Stimulated activated CD4-positive, alpha-beta T cell treated with anti-CD3 and anti-CD28 coated beads, Interleukin-4, amount 100 ng/mL, for 24 hours (primary cell): ENCODE data around the gene VSTM5.
"Not testable (repeated sequence)": the region's sequence is repeated elsewhere in the genome, so short reads cannot be mapped to it uniquely, and the experiment has no call there.

ENCODE experiments used
- DNase-seq: peaks from one replicate; pipeline ENCODE4 v3.0.0-alpha.2; 2020

VSTM5 gene

GRCh38 chr11:93850594-93851018 lies at the start of gene VSTM5:
Gene VSTM5 (minus strand): TSS chr11:93850618. CDS start chr11:93850502, 116 bp downstream.
- no peak for DNase-seq

- peak; percentile 8 for DNase-seq
These were observed 44.9 kb upstream of the VSTM5 start for GRCh38 chr11:93895106-93895862.

GRCh38 chr11:93890391-93891051 lies 40.1 kb upstream of the VSTM5 start:
- no peak for DNase-seq

GRCh38 chr11:93887111-93887510 lies 36.7 kb upstream of the VSTM5 start:
- DNase-seq = no peak

GRCh38 chr11:93879114-93879513 lies 28.7 kb upstream of the VSTM5 start:
- not testable (repeated sequence) for DNase-seq

- DNase-seq = no peak
These were observed 25.2 kb upstream of the VSTM5 start for GRCh38 chr11:93875637-93876036.

- DNase-seq = no peak
These were observed 21.1 kb upstream of the VSTM5 start for GRCh38 chr11:93871526-93871925.

- DNase-seq = no peak
These were observed 20.2 kb upstream of the VSTM5 start for GRCh38 chr11:93870616-93871015.

- DNase-seq = no peak
These were observed 19.4 kb upstream of the VSTM5 start for GRCh38 chr11:93869830-93870229.

- DNase-seq = not testable (repeated sequence)
These were observed 18.0 kb upstream of the VSTM5 start for GRCh38 chr11:93868404-93868803.

- DNase-seq = no peak
These were observed 11.4 kb upstream of the VSTM5 start for GRCh38 chr11:93861808-93862207.

- DNase-seq = no peak
These were observed 7.8 kb upstream of the VSTM5 start for GRCh38 chr11:93858121-93858775.

GRCh38 chr11:93857413-93858120 lies 7.1 kb upstream of the VSTM5 start:
- no peak for DNase-seq

GRCh38 chr11:93852242-93852641 lies 1.8 kb upstream of the VSTM5 start:
- no peak for DNase-seq

- DNase-seq = no peak
These were observed 446 bp downstream of the VSTM5 start for GRCh38 chr11:93849751-93850593.

- no peak for DNase-seq
These were observed 1.2 kb downstream of the VSTM5 start for GRCh38 chr11:93849201-93849600.

GRCh38 chr11:93846411-93846810 lies 4.0 kb downstream of the VSTM5 start:
- no peak for DNase-seq

GRCh38 chr11:93845181-93846092 lies 5.0 kb downstream of the VSTM5 start:
- no peak for DNase-seq

GRCh38 chr11:93844568-93844967 lies 5.8 kb downstream of the VSTM5 start:
- DNase-seq = no peak

GRCh38 chr11:93843906-93844305 lies 6.5 kb downstream of the VSTM5 start:
- no peak for DNase-seq

- DNase-seq = no peak
These were observed 8.0 kb downstream of the VSTM5 start for GRCh38 chr11:93842461-93842860.
